LoVo (cell line): ENCODE data around the gene RPS6KA2.

Experiments used
- DNase-seq: peaks from one replicate; pipeline ENCODE4 v3.0.0-alpha.2; 2016; ENCODE audit warnings: low spot score

RPS6KA2 gene

DNA sequence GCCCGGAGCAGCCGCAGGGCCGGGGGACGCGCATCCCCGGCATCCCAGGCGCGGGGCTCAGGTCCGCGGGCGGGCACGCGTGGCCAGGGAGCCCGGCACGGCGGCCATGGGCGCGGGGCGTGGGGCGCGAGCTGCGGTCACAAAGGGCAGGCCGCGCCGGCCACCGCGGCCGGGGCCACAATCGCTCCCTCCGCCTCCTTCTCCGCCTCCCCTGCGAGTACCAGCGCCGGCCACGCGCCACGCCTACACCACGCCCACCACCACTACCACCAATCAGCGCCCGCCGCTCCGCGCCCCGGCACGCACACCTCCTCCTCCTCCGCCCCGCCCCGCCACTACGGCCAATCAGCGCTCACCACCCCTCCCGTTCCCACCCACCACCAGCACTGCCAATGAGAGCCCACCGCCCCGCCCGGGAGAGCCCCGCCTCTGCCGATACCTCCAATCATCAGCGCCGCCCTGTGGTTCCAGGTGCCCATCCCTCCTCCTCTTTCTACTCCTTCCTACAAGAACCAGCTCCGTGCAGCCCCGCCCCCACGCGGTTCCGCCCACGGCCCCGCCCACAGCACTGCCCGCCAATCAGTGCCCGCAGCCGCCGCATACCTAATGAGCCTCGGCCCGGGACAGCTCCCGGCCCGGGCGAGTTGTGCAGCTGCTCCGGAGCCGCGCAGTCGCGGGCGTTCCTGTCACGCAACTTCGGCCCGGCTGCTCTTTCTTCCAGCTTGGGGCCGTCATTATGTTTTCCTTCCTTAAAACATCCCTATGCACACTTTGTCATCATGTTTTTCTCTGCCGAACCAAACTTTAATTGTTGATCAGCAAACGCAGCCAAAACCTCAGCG is at the start of gene RPS6KA2:
TSS of gene RPS6KA2 (minus strand) at position 219 of the 842 bp plus-strand sequence. CDS start 232 bp downstream, outside the sequence.
- DNase-seq: peak; percentile 93

DNA sequence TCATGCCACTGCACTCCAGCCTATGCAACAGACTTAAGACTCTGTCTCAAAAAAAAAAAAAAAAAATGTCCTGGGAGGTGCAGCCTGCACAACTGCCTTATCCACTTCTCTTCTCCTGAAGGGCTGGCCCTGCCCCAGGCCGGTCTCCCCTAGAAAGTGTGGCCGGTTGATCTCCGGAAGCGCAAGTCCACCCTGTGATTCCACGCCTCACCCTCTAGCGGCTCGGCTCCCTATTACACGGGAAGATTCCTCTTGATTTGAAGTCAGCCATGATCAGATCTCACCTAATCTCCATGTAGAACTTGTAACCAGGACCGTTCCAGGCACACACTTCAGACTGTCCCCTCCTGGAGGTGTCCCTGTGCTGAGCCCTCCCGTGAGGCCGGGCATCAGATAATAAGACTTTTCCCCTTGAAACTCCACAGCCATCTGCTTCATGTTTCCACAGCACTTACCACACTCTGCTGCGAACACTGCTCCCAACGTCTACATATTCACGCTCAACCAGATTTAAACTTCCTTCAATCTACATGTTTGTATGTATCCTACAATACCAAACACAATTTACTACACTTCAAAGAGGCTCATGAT is 49.3 kb upstream of the RPS6KA2 start:
- no peak for DNase-seq

DNA sequence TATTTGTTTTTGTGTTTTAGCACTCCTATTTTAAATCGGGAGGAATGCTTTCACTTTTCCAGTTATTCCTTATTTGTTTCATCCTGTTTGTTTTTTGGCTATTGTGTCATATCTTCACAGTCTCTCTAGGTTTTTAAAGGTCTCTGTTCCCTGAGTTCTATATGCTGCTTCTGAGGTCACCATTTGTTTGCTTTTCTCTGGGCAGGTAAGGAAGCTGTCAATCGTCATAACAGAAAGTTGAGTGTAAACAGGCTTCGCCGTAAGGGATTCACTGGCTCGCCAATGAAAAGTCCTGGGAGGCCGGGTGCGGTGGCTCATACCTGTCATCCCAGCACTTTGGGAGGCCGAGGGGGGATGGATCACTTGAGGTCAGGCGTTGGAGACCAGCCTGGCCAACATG is 48.7 kb upstream of the RPS6KA2 start:
- no peak for DNase-seq

DNA sequence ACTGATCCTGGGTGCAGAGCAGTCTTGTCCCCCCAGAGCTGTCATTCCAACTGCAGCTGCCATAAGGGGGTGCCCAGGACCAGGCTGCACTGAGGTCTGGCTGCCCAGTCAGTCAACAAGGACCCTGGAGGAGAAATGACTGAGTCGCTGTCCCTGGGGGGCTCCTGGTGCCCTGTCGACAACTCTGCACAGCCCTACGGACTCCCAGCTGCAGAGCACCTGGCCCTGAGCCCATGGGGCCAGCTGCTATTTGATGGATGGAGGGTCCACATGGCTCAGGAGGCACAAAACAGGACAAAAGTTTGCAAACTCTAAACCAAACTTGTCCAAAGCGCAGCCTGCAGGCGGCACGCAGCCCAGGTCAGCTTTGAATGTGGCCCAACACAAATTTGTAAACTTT is 46.3 kb upstream of the RPS6KA2 start:
- DNase-seq: no peak

DNA sequence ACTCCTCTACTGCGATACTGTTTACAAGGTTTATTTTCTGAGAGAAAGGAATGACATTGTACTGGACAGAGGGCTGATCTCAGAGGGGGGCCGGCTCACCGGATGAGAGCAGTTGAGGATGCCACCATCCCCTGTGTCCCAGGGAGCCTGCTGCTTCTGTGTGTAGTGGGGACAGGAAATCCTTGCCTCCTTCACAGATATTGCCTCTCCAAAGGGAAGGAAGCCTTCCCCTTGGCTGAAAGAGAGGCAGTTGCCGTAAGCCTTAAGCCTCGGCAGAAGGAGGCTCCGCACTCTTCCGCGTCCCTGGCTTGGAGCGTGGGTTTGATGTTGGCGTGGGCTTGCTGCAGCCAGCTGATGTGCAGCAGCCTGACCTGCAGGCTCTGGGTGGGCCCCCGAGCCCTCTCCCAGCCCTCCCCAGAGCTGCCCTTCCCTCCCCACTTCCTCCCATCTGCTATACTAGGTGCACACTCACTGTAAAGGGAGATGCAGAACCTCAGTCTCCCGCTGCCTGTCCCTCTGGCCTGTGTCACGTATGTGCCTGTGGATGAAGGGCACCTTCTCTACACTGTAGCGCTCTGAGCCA is 45.7 kb upstream of the RPS6KA2 start:
- DNase-seq: no peak

DNA sequence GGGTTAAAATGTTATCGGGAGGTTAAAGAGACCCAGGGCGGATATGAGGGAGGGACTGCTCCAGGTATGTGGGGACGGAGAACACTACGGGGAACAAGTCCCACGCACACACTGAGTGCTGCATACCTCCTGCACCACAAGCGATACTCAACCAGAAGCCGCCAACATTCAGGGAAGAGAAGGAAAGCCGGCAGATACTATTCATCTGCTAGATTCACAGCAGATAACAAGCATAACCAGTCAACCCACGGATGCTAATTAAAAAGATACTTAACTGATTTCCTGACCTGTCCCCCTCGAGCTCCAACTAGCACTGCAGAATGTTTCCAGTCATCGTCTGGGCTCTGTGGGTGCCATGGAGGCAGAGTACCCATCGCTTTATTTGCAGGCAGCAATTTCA is 45.1 kb upstream of the RPS6KA2 start:
- DNase-seq: no peak

DNA sequence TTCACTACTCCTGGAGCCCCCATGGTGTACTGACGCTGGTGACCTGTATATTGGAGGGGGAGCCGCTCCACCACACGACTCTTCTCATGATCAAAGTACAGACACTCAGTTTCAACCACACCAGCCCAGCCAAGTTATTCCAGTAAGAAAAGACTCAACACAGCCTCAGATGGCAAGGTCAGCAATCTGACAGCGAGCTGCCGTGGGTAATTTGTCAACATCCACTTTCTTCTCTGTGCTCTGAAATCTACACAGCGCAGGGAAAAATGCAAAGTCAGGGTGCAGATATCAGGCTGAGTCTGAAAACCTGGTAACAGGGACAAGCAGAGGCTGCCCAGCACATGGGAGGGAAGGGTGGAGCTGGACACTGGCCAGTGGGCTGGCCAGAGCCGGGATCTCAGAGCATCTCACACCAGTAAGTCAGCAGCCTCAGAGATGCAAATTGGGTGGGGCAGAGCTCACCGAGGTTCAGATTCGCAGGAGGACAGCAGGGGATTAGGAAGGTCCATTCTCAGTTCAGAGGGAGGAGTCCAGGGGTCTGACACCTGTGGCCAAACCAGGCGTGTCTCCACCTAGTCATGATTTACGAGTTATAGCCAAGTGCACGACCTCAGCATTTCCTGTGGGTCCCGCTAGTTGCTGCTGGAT is 44.5 kb upstream of the RPS6KA2 start:
- peak; percentile 7 for DNase-seq

DNA sequence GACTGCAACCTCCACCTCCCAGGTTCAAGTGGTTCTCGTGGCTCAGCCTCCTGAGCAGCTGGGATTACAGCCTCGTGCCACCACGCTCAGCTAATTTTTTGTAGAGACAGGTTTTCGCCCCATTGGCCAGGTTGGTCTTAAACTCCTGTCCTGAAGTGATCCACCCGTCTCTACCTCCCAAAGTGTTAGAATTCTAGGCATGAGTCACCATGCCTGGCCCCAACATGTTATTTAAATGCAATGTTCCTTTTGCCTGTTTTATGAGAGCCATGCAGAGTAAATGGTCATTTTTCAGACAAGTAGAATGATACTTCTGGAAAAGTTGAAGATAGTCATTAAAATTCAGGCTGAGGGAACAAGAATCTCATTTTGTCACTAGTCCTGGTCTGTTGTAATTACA is 43.8 kb upstream of the RPS6KA2 start:
- DNase-seq: no peak

DNA sequence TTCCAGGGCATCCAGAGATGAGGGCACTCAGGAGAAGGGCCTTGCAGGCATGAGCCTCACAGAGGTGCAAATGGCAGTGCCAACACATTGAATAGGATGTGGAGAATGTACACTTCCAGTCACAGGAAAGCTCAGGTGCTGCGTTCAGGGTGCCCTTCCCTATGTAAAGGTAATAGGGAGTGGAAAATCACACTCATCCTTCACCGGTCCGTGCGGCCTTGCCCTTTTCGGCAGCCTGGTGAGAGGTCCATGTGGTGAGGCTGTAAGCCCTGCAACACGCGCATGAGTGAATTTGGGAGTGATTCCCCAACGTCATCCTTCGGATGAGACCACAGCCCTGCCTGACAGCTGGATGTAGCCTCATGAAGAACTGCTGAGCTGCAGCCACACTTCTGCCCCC is 43.0 kb upstream of the RPS6KA2 start:
- DNase-seq: no peak

DNA sequence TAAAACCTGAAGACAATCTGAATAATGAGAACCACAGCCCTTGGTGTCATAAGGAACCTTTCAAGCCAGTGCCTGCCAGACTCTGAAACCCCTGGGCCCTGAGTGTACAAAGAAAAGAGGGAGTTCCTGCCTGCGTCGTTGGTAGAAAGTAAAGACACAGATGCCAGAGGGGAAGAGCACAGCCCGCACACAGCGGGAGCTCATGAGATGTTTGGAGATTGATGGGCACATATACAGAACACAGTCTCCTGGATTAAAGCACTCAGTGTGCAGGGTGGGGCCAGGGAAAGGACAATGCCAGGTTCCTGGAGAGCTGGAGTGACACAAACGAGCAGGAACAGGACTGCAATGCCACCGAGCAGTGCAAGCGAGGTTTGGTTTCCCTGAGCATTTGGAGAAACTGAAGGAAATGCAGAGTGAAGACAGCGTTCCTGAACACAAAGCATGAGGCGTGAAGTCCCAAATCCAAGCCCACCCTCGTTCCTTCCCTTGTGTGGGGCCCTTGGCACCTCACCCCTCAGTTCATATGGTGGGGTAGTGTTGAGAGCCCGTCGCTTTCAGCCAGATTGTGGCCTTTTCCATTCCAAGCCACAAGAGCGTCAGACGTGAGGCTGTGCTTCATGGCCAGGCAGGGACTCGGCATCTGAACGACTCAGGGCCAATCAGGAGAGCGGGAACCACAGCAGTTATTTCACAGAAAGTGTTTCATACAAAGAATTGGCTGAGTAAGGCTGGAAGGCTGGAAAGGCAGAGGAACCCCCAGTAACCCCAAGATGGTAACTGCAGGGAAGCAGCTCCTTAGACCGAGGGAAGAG is 41.0 kb upstream of the RPS6KA2 start:
- DNase-seq: no peak

DNA sequence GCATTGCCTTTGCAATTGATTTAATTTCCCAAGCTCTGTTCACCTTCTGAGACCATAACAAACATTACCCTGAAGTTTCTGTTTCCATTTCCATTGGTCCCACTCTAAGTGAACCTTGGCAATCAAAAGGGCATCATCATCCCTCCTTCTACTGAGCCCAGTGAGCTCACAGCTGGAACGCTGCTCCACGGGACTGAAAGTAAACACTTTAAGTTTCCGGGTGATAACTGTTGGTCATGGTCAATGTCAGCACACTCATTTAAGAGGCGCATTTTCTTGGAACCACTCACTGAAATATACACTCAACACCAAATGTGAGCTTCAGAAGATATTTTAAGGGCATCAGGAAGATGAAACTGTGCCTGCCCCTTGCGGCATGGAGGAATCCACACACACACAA is 37.1 kb upstream of the RPS6KA2 start:
- DNase-seq: no peak

DNA sequence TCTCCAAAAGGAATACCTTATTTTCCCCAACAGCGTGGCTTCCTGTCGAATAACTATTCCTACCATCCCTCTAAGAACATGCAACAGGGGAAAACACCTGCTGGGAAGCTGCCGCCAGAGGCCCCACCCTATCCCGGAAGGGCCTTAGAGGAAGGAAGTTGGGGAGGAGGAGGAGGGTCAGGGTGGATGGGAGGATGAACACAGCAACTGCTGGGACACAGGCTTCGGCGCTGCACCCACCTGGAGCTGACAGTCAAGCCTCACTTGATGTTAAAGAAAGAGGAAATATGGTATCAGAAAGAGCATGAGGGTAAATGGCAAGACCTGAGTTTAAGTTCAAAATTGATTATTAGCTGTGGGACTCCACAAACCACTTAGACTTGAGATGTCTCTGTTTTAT is 36.5 kb upstream of the RPS6KA2 start:
- DNase-seq: no peak

DNA sequence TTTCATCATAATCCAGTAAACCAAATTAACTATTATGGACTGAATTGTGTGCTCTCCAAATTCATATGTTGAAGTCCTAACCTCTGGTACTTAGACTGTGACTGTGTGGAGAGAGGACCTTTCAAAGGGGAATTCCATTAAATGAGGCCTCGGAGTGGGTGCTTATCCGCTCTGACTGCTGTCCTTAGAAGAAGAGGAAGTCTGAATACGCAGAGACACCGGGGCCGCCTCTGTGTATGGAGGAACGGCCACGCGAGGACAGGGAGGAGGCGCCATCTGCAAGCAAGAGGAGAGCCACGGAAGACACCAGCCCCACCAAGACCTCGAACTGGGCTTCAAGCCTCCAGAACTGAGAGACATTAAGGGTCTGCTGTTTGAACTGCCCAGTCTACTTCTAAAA is 35.6 kb upstream of the RPS6KA2 start:
- no peak for DNase-seq

DNA sequence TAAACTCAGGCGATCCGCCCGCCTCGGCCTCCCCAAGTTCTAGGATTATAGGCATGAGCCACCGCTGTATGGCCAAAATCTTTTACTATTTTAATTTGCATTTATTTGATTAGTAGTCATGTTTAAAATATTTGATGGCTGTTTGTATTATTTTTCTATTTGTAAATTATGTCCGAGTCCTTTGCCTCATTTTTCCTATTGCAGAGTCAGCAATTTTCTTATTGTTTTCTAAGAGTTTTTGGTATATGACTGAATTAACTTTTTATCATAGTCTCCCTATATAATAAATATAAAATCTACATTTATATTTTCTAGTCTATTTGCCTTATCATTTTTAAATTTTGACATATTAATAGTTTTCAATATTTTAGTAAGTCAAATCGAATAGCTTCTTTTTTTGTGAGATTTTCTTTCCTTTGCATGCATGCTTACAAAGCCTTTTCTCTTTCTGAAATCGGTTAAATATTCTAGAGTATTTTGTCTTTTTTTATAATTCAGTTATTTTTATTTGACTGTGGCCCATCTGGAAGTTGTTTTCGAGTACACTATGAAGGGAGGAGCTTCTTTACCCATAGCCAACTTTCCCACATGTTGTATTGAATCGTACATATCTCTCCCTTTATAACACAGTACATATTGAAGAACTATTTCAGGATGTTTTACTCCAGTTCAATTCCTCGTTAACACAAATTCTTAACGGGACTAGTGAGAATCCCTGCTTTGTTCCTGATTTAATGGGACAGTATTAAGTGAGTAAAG is 34.5 kb upstream of the RPS6KA2 start:
- DNase-seq: no peak

DNA sequence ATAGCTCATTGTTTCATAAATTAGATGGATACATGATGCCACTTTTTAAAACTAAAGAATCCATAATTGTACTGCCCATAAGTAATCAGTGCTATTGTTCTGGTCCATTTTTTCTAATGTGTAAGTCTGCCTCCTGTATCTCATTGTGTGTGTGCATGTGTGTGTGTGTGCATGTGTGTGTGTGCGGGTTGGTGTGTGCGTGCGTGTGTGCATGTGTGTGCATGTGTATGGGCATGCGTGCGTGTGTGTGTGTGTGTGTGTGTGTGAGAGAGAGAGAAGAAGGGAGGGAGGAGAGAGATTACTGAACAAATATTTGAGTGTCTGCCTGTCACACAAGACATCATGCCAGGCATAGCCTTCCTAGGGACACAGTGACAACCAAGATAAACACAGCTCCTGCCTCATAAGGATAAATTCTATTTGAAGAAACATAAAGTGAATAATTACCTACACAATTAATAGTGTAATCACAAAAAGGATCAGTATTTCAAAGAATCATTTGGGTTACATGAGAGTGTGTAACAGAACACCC is 33.2 kb upstream of the RPS6KA2 start:
- no peak for DNase-seq

DNA sequence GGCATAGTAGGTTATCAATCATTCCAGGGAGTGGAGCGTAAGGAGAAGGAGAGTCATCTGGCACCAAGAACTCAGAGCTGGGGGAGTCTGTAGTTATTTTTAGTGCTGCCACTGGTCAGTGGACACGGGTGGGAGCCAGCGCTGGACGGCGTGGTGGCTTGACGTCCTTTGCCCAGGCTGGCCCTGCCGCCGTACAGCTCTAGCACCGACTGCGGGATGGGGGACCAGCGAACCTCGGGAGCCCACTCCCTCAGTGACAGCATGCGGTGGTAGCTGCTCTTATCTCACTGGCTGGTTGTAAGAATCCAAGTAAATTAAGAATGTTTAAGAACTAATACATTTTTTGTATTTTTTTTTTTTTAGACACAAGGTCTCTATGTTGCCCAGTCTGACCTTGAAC is 32.5 kb upstream of the RPS6KA2 start:
- no peak for DNase-seq

DNA sequence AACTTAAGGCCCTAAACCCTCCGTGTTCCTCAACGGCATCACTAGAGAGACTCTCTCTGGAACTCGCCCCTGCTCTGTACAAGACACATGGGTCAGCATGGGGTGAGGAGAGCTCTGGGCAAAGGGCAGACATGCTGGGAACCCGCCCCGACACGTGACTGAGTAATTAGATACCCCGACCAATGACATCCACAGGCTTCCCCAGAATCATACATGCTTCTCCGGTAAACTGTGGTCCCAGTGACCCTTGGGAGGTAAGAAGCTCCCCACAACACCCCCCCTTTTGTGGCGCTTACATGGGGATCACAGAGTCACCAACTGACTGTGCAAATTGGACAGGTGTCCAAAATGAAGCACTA is 31.7 kb upstream of the RPS6KA2 start:
- DNase-seq: no peak

DNA sequence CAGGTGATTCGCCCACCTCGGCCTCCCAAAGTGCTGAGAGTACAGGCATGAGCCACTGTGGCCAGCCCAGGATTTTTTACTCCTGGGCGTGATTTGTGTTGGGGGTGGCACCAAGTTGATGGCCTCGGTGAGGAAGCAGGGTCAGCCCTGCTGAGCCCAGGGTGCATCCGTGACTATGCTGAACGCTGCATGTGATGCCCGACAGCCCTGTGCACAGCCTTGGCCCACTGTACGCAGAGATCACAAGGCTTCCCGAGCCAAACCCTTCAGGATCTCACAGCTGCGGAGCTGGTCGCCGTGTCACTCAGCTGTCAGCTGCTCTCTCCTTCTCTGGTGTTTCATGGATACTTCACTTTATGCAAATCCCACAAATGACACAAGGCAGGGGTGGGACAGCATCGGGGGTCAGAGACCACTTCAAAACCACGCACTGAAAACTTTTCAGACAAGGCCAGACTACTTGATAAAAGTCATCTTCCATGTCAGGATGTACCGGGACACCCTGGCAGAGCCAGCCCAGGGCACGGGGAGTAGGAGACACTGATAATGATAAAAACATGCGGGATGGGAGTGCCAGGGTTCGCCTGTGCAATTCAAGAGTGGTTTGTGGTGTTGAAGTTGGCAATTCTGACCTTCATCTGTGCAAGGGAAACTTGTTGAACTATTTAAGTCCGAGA is 31.2 kb upstream of the RPS6KA2 start:
- no peak for DNase-seq

DNA sequence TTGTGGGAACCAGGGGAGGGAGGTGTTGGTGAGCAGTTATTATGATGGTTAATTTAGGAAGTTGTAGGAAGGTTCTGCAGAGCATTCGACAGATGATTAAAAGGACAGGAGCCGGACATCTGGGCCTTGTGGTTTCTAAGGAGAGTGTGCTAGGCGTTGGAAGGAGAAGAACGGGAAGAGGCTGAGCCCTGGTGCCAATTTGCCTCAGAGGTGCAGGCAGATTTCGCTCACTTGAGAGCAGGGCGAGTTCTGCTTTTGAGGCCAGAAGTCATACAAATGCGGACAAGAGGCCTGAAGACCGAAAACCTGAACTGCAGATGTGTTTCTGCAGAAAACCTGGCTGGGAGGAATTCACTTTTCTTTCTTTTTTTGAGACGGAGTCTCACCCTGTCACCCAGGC is 30.5 kb upstream of the RPS6KA2 start:
- no peak for DNase-seq
